Loucy (cell line): ENCODE data around the gene TMPRSS11D.

Experiments
- H2AFZ ChIP-seq: fragments of 200-600 bp; sonication (generic); 2 replicates; pipeline ENCODE4 v1.6.0; 2016; ENCODE audit warnings: antibody characterized with exemption, mild to moderate bottlenecking, low read length, moderate library complexity
- H3F3A ChIP-seq: fragments of 200-600 bp; 2 replicates; pipeline ENCODE4 v1.6.0; 2016; ENCODE audit warnings: antibody characterized with exemption, low read depth, mild to moderate bottlenecking
- H3K27me3 ChIP-seq: fragments of 200-600 bp; sonication (generic); 2 replicates; pipeline ENCODE4 v1.6.1; 2014; ENCODE audit warnings: low read length, mild to moderate bottlenecking; ENCODE audit not compliant: insufficient read depth, poor library complexity, severe bottlenecking
- H3K36me3 ChIP-seq: fragments of 200-600 bp; sonication (generic); 2 replicates; pipeline ENCODE4 v1.6.1; 2016; ENCODE audit warnings: low read length; ENCODE audit not compliant: insufficient read depth
- H3K4me1 ChIP-seq: fragments of 200-600 bp; sonication (generic); 2 replicates; pipeline ENCODE4 v1.5.1; 2014; ENCODE audit warnings: low read length, mild to moderate bottlenecking; ENCODE audit not compliant: insufficient read depth, poor library complexity, severe bottlenecking
- H3K4me2 ChIP-seq: fragments of 200-600 bp; sonication (generic); 2 replicates; pipeline ENCODE4 v1.6.0; 2014; ENCODE audit warnings: antibody characterized with exemption, low read length, low read depth, mild to moderate bottlenecking; ENCODE audit not compliant: poor library complexity, severe bottlenecking
- H3K4me3 ChIP-seq: fragments of 200-600 bp; sonication (generic); 2 replicates; pipeline ENCODE4 v1.5.1; 2014; ENCODE audit warnings: low read length, mild to moderate bottlenecking, mixed read lengths; ENCODE audit not compliant: poor library complexity, severe bottlenecking
- H3K79me2 ChIP-seq: fragments of 200-600 bp; sonication (generic); 2 replicates; pipeline ENCODE4 v1.6.1; 2014; ENCODE audit warnings: low read length; ENCODE audit not compliant: insufficient read depth
- H3K9ac ChIP-seq: fragments of 200-600 bp; sonication (generic); 2 replicates; pipeline ENCODE4 v1.6.0; 2014; ENCODE audit warnings: mild to moderate bottlenecking, low read depth, low read length, moderate library complexity; ENCODE audit not compliant: poor library complexity, severe bottlenecking
- H3K9me2 ChIP-seq: fragments of 200-600 bp; sonication (generic); replicated peaks from 2 replicates; pipeline ENCODE4 v1.6.1; 2016; ENCODE audit warnings: low read depth, low read length, mixed read lengths
- H3K9me3 ChIP-seq: fragments of 200-600 bp; sonication (generic); 2 replicates; pipeline ENCODE4 v1.6.1; 2014; ENCODE audit warnings: mild to moderate bottlenecking, antibody characterized with exemption, low read length, low read depth; ENCODE audit not compliant: insufficient read depth
- H4K20me1 ChIP-seq: fragments of 200-600 bp; sonication (generic); 2 replicates; pipeline ENCODE4 v1.6.0; 2014; ENCODE audit warnings: antibody characterized with exemption, low read length, mild to moderate bottlenecking; ENCODE audit not compliant: insufficient read depth, poor library complexity, severe bottlenecking
- EZH2phosphoT487 ChIP-seq: fragments of 200-600 bp; IDR thresholded peaks from 2 replicates; pipeline ENCODE4 v1.6.1; 2018; ENCODE audit warnings: antibody characterized with exemption, mild to moderate bottlenecking, moderate library complexity, borderline replicate concordance
- TF ChIP-seq, protein P1 (sequence below): fragments of 200-600 bp; sonication (generic); conservative IDR thresholded peaks from 2 replicates; pipeline ENCODE4 v1.5.1; 2014; ENCODE audit warnings: mild to moderate bottlenecking, antibody characterized with exemption, low read length

The TMPRSS11D gene, protein sequence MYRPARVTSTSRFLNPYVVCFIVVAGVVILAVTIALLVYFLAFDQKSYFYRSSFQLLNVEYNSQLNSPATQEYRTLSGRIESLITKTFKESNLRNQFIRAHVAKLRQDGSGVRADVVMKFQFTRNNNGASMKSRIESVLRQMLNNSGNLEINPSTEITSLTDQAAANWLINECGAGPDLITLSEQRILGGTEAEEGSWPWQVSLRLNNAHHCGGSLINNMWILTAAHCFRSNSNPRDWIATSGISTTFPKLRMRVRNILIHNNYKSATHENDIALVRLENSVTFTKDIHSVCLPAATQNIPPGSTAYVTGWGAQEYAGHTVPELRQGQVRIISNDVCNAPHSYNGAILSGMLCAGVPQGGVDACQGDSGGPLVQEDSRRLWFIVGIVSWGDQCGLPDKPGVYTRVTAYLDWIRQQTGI

DNA sequence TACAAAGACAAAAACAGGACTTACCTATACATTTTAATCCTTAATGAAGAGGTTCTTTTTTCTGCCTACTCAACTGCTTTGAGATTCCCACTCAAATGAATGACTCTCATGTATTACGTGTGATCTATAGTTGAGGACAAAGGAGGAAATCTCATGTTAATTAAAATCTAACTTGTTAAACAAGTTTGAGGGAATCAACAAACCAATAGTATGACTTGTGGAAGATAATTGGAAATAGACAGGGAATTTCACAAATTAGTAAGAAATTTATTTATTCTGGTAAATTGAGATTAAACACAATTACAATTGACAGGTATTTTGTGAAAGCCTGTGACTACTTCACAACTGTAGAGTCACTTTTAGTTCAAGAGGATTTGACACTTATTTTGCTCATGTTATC, at the start of gene TMPRSS11D:
Gene TMPRSS11D, minus strand, starts transcription at position 101 of the 400 bp plus-strand sequence. Its CDS starts 69 bp downstream, at position 32.
- Histone ChIP-seq H4K20me1 (no peaks in the 10 kb centered on the region), H3K4me2 (no peak within 1 kb of the TSS), H3K4me1 (no peaks in the 10 kb centered on the region), H3K9me3 (no peaks in the 10 kb centered on the region), H3K9me2 (no peaks in the 10 kb centered on the region), H3K9ac (no peak within 1 kb of the TSS), H3K27me3 (no peaks in the 10 kb centered on the region), H2AFZ (no peak within 1 kb of the TSS), H3F3A (no peaks in the 10 kb centered on the region), H3K4me3 (no peak within 1 kb of the TSS), H3K79me2 (no peaks in the 10 kb centered on the region), H3K36me3 (no peaks in the 10 kb centered on the region)
- TF ChIP-seq, protein P1, sequence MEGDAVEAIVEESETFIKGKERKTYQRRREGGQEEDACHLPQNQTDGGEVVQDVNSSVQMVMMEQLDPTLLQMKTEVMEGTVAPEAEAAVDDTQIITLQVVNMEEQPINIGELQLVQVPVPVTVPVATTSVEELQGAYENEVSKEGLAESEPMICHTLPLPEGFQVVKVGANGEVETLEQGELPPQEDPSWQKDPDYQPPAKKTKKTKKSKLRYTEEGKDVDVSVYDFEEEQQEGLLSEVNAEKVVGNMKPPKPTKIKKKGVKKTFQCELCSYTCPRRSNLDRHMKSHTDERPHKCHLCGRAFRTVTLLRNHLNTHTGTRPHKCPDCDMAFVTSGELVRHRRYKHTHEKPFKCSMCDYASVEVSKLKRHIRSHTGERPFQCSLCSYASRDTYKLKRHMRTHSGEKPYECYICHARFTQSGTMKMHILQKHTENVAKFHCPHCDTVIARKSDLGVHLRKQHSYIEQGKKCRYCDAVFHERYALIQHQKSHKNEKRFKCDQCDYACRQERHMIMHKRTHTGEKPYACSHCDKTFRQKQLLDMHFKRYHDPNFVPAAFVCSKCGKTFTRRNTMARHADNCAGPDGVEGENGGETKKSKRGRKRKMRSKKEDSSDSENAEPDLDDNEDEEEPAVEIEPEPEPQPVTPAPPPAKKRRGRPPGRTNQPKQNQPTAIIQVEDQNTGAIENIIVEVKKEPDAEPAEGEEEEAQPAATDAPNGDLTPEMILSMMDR: no peak
- no peak for TF ChIP-seq EZH2phosphoT487

DNA sequence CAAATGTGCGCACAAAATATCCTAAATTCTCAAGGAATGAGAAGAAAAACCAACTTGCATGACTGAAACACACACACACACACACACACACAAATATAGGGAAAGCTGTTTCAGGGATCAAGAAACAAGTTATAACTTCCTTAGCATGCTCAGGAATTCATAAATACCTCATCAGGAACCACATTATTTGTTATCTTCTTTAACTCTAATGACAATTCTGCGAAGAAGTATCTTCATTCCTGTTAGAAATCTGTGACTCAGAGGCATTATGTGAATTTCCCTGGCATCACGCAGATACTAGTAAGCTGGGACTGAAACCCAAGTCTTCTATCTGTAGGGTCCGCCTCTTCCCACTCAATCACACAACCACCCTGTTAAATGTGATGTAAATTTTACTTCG, 49.2 kb upstream of the TMPRSS11D start:
- no peak overlapping the region for H3K4me3 ChIP-seq
- no peaks in the 10 kb centered on the region for H3K27me3 ChIP-seq
- no peaks in the 10 kb centered on the region for H3K9me2 ChIP-seq
- no peaks in the 10 kb centered on the region for H3K9me3 ChIP-seq
- H3K4me1 ChIP-seq: peaks cover 27% of the 10 kb centered on the region
- no peak overlapping the region for H3K4me2 ChIP-seq
- no peaks in the 10 kb centered on the region for H3F3A ChIP-seq
- no peaks in the 10 kb centered on the region for H3K79me2 ChIP-seq
- no peak overlapping the region for H3K9ac ChIP-seq
- H4K20me1 ChIP-seq: no peaks in the 10 kb centered on the region
- TF ChIP-seq EZH2phosphoT487: no peak
- TF ChIP-seq, protein P1: no peak
- H2AFZ ChIP-seq: no peak overlapping the region
- no peaks in the 10 kb centered on the region for H3K36me3 ChIP-seq

DNA sequence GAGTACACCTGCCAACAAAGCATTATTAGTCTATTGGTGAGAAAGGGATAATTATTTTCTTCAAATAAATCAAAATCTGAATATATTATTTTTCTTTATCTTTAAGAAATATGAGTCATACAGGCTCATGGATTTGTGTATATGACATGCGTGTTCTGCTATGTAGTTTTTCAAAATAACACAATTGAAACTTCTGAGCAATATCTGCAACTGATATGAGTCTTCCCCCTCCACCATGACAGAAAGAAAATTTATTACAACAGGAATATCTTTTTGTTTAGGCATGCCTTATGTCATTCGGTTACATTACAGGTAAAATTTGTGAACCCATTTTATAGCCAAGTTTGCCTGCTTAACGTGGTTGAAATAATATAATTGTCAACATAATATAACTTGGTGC, 47.5 kb upstream of the TMPRSS11D start:
- H3K9ac ChIP-seq: no peak overlapping the region
- no peaks in the 10 kb centered on the region for H3K79me2 ChIP-seq
- H3K4me1 ChIP-seq: peaks cover 27% of the 10 kb centered on the region
- no peaks in the 10 kb centered on the region for H4K20me1 ChIP-seq
- no peak for TF ChIP-seq EZH2phosphoT487
- TF ChIP-seq, protein P1: no peak
- no peaks in the 10 kb centered on the region for H3K9me3 ChIP-seq
- no peaks in the 10 kb centered on the region for H3K9me2 ChIP-seq
- no peaks in the 10 kb centered on the region for H3K36me3 ChIP-seq
- no peak overlapping the region for H3K4me2 ChIP-seq
- no peak overlapping the region for H2AFZ ChIP-seq
- H3K27me3 ChIP-seq: no peaks in the 10 kb centered on the region
- no peaks in the 10 kb centered on the region for H3F3A ChIP-seq
- H3K4me3 ChIP-seq: no peak overlapping the region
